GM18951 (cell line): ENCODE measurements around the gene YPEL1.

Experiments
- POLR2A ChIP-seq: IDR thresholded peaks from 4 replicates; pipeline ENCODE4 v1.6.1; 2011; ENCODE audit warnings: mild to moderate bottlenecking; ENCODE audit not compliant: insufficient read length, insufficient read depth; ENCODE audit errors: extremely low read depth
- in situ Hi-C: fragments of 300-500 bp; cut with MboI; formaldehyde crosslinking; loops from one replicate; pipeline ENCODE4 v1.12.0; 2022; ENCODE audit warnings: low sequenced_read_pairs, mixed read lengths, inconsistent platforms; ENCODE audit not compliant: unreplicated experiment

YPEL1 gene

GRCh38 chr22:21709688-21710087 is 25.9 kb downstream of the YPEL1 start:
- TF ChIP-seq POLR2A = no peak
- in situ Hi-C loops = loop anchor here (10.0 kb wide), 1 partner anchor 235 kb away; no protein-coding TSS in a partner anchor

- TF ChIP-seq POLR2A = no peak
Measured at GRCh38 chr22:21708960-21709359, 26.6 kb downstream of the YPEL1 start.

GRCh38 chr22:21707677-21708076 is 27.9 kb downstream of the YPEL1 start:
- in situ Hi-C loops = loop anchor here (10.0 kb wide), 1 partner anchor 237 kb away; no protein-coding TSS in a partner anchor
- no peak for TF ChIP-seq POLR2A

More at GRCh38 chr22:21708960-21709359, 26.6 kb downstream of the YPEL1 start:
- in situ Hi-C loops = loop anchor here (10.0 kb wide), 1 partner anchor 236 kb away; no protein-coding TSS in a partner anchor

- in situ Hi-C loops = loop anchor here (10.0 kb wide), 1 partner anchor 241 kb away; no protein-coding TSS in a partner anchor
- TF ChIP-seq POLR2A = no peak
Measured at GRCh38 chr22:21703684-21704316, 31.8 kb downstream of the YPEL1 start.

GRCh38 chr22:21702700-21703683 is 32.6 kb downstream of the YPEL1 start:
- no peak for TF ChIP-seq POLR2A
- in situ Hi-C loops = loop anchor here (10.0 kb wide), 1 partner anchor 242 kb away; no protein-coding TSS in a partner anchor

GRCh38 chr22:21702094-21702493 is 33.5 kb downstream of the YPEL1 start:
- no peak for TF ChIP-seq POLR2A
- in situ Hi-C loops = loop anchor here (10.0 kb wide), 1 partner anchor 243 kb away; no protein-coding TSS in a partner anchor

GRCh38 chr22:21701384-21701971 is 34.1 kb downstream of the YPEL1 start:
- in situ Hi-C loops = loop anchor here (10.0 kb wide), 1 partner anchor 243 kb away; no protein-coding TSS in a partner anchor
- TF ChIP-seq POLR2A = no peak

GRCh38 chr22:21700822-21701221 is 34.8 kb downstream of the YPEL1 start:
- TF ChIP-seq POLR2A = no peak
- in situ Hi-C loops = loop anchor here (10.0 kb wide), 1 partner anchor 244 kb away; no protein-coding TSS in a partner anchor

- in situ Hi-C loops = loop anchor here (10.0 kb wide), 1 partner anchor 245 kb away; no protein-coding TSS in a partner anchor
- TF ChIP-seq POLR2A = no peak
Measured at GRCh38 chr22:21699643-21700042, 36.0 kb downstream of the YPEL1 start.

- in situ Hi-C loops = no loop called here
- no peak for TF ChIP-seq POLR2A
Measured at GRCh38 chr22:21698430-21699329, 36.9 kb downstream of the YPEL1 start.

- no peak for TF ChIP-seq POLR2A
Measured at GRCh38 chr22:21697880-21698279, 37.7 kb downstream of the YPEL1 start.

More at GRCh38 chr22:21697880-21698279, 37.7 kb downstream of the YPEL1 start:
- in situ Hi-C loops = no loop called here
